ENCODE results near the gene RAB37. TPM values are rescaled to one million over a fixed set of nuclear protein-coding genes. Genes with fewer than 3 reads are reported as not detected.

Gene RAB37
- total RNA-seq, 1 experiment from 2014 or later, result 8.9 TPM

DNA sequence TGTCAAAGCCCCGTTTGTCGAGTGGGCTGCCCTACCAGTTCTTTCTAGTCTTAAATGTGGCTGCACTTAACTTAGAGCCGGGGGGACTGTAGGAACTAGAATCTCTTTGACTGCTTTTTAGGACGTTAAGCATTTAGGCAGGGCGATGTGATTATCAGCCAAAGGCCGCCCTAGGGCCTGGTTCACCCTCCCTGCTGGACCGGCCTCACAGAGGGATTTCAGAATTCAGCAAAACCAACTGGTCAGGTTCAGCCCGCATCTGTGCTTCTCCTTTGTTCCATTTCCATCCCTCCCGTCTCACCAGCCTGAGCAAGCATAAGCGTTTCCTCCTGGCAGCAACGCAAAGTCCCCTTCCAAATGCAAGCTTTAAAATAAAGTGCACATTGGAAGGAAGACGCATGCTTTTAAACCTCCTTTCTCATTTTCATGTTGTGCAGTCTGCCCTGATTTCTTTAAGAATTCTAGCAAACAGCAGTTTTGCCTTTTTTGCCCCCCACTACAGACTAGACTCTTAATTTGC lies 55.6 kb downstream of the RAB37 start (continued):
- TF ChIP-seq, protein P1, sequence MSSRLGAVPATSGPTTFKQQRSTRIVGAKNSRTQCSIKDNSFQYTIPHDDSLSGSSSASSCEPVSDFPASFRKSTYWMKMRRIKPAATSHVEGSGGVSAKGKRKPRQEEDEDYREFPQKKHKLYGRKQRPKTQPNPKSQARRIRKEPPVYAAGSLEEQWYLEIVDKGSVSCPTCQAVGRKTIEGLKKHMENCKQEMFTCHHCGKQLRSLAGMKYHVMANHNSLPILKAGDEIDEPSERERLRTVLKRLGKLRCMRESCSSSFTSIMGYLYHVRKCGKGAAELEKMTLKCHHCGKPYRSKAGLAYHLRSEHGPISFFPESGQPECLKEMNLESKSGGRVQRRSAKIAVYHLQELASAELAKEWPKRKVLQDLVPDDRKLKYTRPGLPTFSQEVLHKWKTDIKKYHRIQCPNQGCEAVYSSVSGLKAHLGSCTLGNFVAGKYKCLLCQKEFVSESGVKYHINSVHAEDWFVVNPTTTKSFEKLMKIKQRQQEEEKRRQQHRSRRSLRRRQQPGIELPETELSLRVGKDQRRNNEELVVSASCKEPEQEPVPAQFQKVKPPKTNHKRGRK (CRISPR knock-in tag; IDR thresholded peaks at IDR 0.05; ENCODE audit: borderline replicate concordance), result no peak
- TF ChIP-seq NR2C2 (CRISPR knock-in tag; IDR thresholded peaks at IDR 0.05), result no peak
- TF ChIP-seq RORB (CRISPR knock-in tag; IDR thresholded peaks at IDR 0.05), result no peak

DNA sequence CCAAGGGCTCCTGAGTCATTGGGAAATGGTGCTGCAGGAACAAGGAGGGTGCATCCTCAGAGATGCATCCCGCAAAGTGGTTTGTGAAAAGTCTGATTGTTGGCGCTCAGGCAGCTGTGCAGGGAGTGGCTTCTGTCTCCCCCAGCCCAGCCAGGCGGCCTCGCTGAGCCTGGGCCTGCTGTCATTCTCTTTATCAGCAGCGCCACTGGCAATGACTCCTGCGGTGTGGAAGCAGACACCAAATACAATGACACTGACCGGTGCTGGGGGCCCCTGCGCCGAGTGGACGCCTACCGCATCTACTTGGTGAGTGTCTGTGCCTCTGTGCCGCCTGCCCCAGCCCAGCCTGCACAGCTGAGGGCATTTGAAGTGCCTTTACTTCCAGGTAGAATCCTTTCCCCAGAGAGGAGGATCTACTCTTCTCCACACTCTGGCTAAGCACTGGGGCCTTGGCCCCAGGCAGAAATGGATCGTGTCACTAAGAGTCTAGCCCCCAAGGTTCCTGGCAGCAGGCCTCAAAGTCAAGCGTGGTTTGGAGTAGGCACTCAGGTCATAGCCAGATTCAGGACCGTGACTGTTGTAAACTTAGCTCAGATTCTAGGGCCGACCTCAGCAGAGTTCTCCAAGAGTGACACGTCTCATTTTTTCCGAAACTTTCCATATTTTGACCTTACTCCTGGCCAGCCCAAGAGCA lies 58.4 kb downstream of the RAB37 start:
- Mint-ChIP-seq H3K27me3 (ENCODE audit: low read depth) (no peaks in the 10 kb centered on the region), H3K4me3 (no peak overlapping the region), H3K27ac (no peak overlapping the region), H3K4me1 (peaks cover 2% of the 10 kb centered on the region; the same call in 1 of the 2 replicates), H3K36me3 (peaks cover 19% of the 10 kb centered on the region), H3K9me3 (no peaks in the 10 kb centered on the region)
- ATAC-seq, result no peak
- POLR2A ChIA-PET, result no interaction called here
- TF ChIP-seq, protein P2, sequence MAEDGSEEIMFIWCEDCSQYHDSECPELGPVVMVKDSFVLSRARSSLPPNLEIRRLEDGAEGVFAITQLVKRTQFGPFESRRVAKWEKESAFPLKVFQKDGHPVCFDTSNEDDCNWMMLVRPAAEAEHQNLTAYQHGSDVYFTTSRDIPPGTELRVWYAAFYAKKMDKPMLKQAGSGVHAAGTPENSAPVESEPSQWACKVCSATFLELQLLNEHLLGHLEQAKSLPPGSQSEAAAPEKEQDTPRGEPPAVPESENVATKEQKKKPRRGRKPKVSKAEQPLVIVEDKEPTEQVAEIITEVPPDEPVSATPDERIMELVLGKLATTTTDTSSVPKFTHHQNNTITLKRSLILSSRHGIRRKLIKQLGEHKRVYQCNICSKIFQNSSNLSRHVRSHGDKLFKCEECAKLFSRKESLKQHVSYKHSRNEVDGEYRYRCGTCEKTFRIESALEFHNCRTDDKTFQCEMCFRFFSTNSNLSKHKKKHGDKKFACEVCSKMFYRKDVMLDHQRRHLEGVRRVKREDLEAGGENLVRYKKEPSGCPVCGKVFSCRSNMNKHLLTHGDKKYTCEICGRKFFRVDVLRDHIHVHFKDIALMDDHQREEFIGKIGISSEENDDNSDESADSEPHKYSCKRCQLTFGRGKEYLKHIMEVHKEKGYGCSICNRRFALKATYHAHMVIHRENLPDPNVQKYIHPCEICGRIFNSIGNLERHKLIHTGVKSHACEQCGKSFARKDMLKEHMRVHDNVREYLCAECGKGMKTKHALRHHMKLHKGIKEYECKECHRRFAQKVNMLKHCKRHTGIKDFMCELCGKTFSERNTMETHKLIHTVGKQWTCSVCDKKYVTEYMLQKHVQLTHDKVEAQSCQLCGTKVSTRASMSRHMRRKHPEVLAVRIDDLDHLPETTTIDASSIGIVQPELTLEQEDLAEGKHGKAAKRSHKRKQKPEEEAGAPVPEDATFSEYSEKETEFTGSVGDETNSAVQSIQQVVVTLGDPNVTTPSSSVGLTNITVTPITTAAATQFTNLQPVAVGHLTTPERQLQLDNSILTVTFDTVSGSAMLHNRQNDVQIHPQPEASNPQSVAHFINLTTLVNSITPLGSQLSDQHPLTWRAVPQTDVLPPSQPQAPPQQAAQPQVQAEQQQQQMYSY (CRISPR knock-in tag; IDR thresholded peaks at IDR 0.05), result no peak
- TF ChIP-seq ZBTB21 (CRISPR knock-in tag; IDR thresholded peaks at IDR 0.05; ENCODE audit: borderline replicate concordance) (no peak), NFE2L1 (CRISPR knock-in tag; IDR thresholded peaks at IDR 0.05) (no peak), SP1 (CRISPR knock-in tag; conservative IDR thresholded peaks at IDR 0.05) (no peak), SOX15 (CRISPR knock-in tag; IDR thresholded peaks at IDR 0.05) (no peak), ZNF138 (CRISPR knock-in tag; conservative IDR thresholded peaks at IDR 0.05) (no peak), CBFB (CRISPR knock-in tag; IDR thresholded peaks at IDR 0.05; ENCODE audit: low read depth) (no peak), ETV6 (CRISPR knock-in tag; IDR thresholded peaks at IDR 0.05) (no peak), TP53 (CRISPR knock-in tag; IDR thresholded peaks at IDR 0.05) (no peak)
- TF ChIP-seq, protein P3, sequence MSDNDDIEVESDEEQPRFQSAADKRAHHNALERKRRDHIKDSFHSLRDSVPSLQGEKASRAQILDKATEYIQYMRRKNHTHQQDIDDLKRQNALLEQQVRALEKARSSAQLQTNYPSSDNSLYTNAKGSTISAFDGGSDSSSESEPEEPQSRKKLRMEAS (CRISPR knock-in tag; IDR thresholded peaks at IDR 0.05), result no peak
- TF ChIP-seq, protein P4, sequence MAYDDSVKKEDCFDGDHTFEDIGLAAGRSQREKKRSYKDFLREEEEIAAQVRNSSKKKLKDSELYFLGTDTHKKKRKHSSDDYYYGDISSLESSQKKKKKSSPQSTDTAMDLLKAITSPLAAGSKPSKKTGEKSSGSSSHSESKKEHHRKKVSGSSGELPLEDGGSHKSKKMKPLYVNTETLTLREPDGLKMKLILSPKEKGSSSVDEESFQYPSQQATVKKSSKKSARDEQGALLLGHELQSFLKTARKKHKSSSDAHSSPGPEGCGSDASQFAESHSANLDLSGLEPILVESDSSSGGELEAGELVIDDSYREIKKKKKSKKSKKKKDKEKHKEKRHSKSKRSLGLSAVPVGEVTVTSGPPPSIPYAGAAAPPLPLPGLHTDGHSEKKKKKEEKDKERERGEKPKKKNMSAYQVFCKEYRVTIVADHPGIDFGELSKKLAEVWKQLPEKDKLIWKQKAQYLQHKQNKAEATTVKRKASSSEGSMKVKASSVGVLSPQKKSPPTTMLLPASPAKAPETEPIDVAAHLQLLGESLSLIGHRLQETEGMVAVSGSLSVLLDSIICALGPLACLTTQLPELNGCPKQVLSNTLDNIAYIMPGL (CRISPR knock-in tag; IDR thresholded peaks at IDR 0.05), result no peak
- TF ChIP-seq, protein P5, sequence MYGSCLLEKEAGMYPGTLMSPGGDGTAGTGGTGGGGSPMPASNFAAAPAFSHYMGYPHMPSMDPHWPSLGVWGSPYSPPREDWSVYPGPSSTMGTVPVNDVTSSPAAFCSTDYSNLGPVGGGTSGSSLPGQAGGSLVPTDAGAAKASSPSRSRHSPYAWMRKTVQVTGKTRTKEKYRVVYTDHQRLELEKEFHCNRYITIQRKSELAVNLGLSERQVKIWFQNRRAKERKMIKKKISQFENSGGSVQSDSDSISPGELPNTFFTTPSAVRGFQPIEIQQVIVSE (CRISPR knock-in tag; IDR thresholded peaks at IDR 0.05; ENCODE audit: borderline replicate concordance), result no peak
- TF ChIP-seq, protein P6, sequence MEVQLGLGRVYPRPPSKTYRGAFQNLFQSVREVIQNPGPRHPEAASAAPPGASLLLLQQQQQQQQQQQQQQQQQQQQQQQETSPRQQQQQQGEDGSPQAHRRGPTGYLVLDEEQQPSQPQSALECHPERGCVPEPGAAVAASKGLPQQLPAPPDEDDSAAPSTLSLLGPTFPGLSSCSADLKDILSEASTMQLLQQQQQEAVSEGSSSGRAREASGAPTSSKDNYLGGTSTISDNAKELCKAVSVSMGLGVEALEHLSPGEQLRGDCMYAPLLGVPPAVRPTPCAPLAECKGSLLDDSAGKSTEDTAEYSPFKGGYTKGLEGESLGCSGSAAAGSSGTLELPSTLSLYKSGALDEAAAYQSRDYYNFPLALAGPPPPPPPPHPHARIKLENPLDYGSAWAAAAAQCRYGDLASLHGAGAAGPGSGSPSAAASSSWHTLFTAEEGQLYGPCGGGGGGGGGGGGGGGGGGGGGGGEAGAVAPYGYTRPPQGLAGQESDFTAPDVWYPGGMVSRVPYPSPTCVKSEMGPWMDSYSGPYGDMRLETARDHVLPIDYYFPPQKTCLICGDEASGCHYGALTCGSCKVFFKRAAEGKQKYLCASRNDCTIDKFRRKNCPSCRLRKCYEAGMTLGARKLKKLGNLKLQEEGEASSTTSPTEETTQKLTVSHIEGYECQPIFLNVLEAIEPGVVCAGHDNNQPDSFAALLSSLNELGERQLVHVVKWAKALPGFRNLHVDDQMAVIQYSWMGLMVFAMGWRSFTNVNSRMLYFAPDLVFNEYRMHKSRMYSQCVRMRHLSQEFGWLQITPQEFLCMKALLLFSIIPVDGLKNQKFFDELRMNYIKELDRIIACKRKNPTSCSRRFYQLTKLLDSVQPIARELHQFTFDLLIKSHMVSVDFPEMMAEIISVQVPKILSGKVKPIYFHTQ (CRISPR knock-in tag; IDR thresholded peaks at IDR 0.05), result no peak
- no peak for DNase-seq (ENCODE audit: low spot score)
- CTCF ChIA-PET, result no interaction called here

Measured in WTC11 (cell line).